H1 (cell line): Measurements from ENCODE around the gene CYYR1. TPM values are rescaled to one million over a fixed set of nuclear protein-coding genes. Genes with fewer than 3 reads are reported as not detected.

ENCODE experiments used
- CTCF ChIA-PET: fragments of 300-600 bp; sonication (Branson Sonifier 250); formaldehyde crosslinking; loops from one replicate; lab custom pipeline; 2021; ENCODE audit not compliant: partially characterized antibody; lab: Charles Lee
- POLR2A ChIA-PET: fragments of 300-600 bp; sonication (Branson Sonifier 250); formaldehyde crosslinking; loops from one replicate; lab custom pipeline; 2021; ENCODE audit warnings: inconsistent platforms; ENCODE audit not compliant: partially characterized antibody; lab: Charles Lee
- DNase-seq, 2 experiments: peaks; one replicate each; pipeline versions ENCODE4 v3.0.0 to v3.0.0-alpha.2; 2010 to 2022; ENCODE audit warnings: low spot score in 2 of 2, low read depth in 1 of 2, mixed read lengths in 1 of 2
- FAIRE-seq: peaks from 2 replicates; lab custom pipeline; 2011; peaks lifted over from hg19 to GRCh38; lab: Jason Lieb, UNC
- H2AFZ ChIP-seq: 2 replicates; pipeline ENCODE4 v1.8.1; 2012; ENCODE audit warnings: low read length, inconsistent platforms
- H2AK5ac ChIP-seq: 2 replicates; pipeline ENCODE4 v1.6.1; 2013; ENCODE audit warnings: low read depth, low read length
- H2BK120ac ChIP-seq: replicated peaks from 2 replicates; pipeline ENCODE3; 2013; ENCODE audit warnings: low read depth, low read length, inconsistent platforms
- H2BK12ac ChIP-seq: 2 replicates; pipeline ENCODE4 v1.6.1; 2013; ENCODE audit warnings: low read depth, low read length
- H2BK15ac ChIP-seq: 2 replicates; pipeline ENCODE4 v1.6.1; 2013; ENCODE audit warnings: low read length
- H2BK20ac ChIP-seq: 2 replicates; pipeline ENCODE4 v1.6.1; 2013; ENCODE audit warnings: low read length
- H2BK5ac ChIP-seq: 2 replicates; pipeline ENCODE4 v1.6.1; 2013; ENCODE audit warnings: low read depth, low read length
- H3K14ac ChIP-seq: 2 replicates; pipeline ENCODE4 v1.6.1; 2013; ENCODE audit warnings: inconsistent platforms; ENCODE audit not compliant: insufficient read length
- H3K18ac ChIP-seq: 2 replicates; pipeline ENCODE4 v1.6.1; 2013; ENCODE audit warnings: low read length; ENCODE audit errors: extremely low read depth
- H3K23ac ChIP-seq: 2 replicates; pipeline ENCODE4 v1.6.1; 2013; ENCODE audit warnings: inconsistent platforms; ENCODE audit not compliant: insufficient read length
- H3K23me2 ChIP-seq: 2 replicates; pipeline ENCODE4 v1.6.1; 2013; ENCODE audit warnings: low read depth, low read length
- H3K27ac ChIP-seq: 2 replicates; pipeline ENCODE4 v1.6.1; 2011; ENCODE audit warnings: low read depth, low read length, inconsistent platforms
- H3K27me3 ChIP-seq, 4 experiments: replicated peaks in 1 of 4; 1 replicate in 1 of 4; 2 replicates in 3 of 4; pipeline versions ENCODE4 v1.6.1 to v1.8.1; 2011 to 2013; ENCODE audit warnings: low read length in 3 of 4, mild to moderate bottlenecking in 3 of 4, inconsistent platforms in 2 of 4, mixed read lengths in 2 of 4, moderate library complexity in 1 of 4; ENCODE audit not compliant: control insufficient read depth in 3 of 4, insufficient read depth in 3 of 4; ENCODE audit errors: extremely low read depth in 1 of 4
- H3K36me3 ChIP-seq, 4 experiments: 2 replicates each; pipeline versions ENCODE4 v1.6.1 to v1.8.1; 2011 to 2013; ENCODE audit warnings: mild to moderate bottlenecking in 4 of 4, low read length in 3 of 4, moderate library complexity in 2 of 4, control low read depth in 1 of 4, inconsistent platforms in 1 of 4; ENCODE audit not compliant: insufficient read depth in 4 of 4, control insufficient read depth in 2 of 4
- H3K4ac ChIP-seq: replicated peaks from 2 replicates; pipeline ENCODE3; 2013; ENCODE audit warnings: low read length, low read depth, mixed read lengths, inconsistent platforms; ENCODE audit not compliant: insufficient read length
- H3K4me1 ChIP-seq, 4 experiments: replicated peaks in 1 of 4; 1 replicate in 1 of 4; 2 replicates in 3 of 4; pipeline versions ENCODE4 v1.6.1 to v1.8.1; 2011 to 2013; ENCODE audit warnings: low read length in 3 of 4, inconsistent platforms in 2 of 4, mixed read lengths in 1 of 4; ENCODE audit not compliant: insufficient read depth in 4 of 4, control insufficient read depth in 3 of 4
- H3K4me2 ChIP-seq, 2 experiments: 2 replicates each; pipeline versions ENCODE4 v1.6.1 to v1.8.1; 2011 to 2013; ENCODE audit warnings: low read depth in 2 of 2, low read length in 2 of 2, control low read depth in 1 of 2, inconsistent platforms in 1 of 2, mild to moderate bottlenecking in 1 of 2; ENCODE audit not compliant: insufficient read depth in 1 of 2
- H3K4me3 ChIP-seq, 4 experiments: fragments of 200-600, 300-600 bp in 1 of 4; sonication (generic), shearing (Covaris generic), sonication (Bioruptor Twin) in 1 of 4; 2 replicates each; pipeline versions ENCODE4 v1.5.1 to v1.8.1; 2011 to 2016; ENCODE audit warnings: low read length in 4 of 4, low read depth in 3 of 4, control low read depth in 2 of 4, inconsistent platforms in 2 of 4, mild to moderate bottlenecking in 2 of 4, mixed read lengths in 1 of 4, moderate library complexity in 1 of 4; ENCODE audit not compliant: insufficient read depth in 2 of 4; ENCODE audit errors: extremely low read depth in 1 of 4
- H3K56ac ChIP-seq: replicated peaks from 2 replicates; pipeline ENCODE3; 2013; ENCODE audit warnings: low read depth, mild to moderate bottlenecking, mixed read lengths, low read length, inconsistent platforms; ENCODE audit not compliant: insufficient read length
- H3K79me1 ChIP-seq: 2 replicates; pipeline ENCODE4 v1.6.1; 2013; ENCODE audit warnings: low read depth, low read length, control low read depth
- H3K79me2 ChIP-seq, 2 experiments: 2 replicates each; pipeline versions ENCODE4 v1.6.1 to v1.8.1; 2012 to 2013; ENCODE audit warnings: low read length in 2 of 2, mild to moderate bottlenecking in 2 of 2, inconsistent platforms in 1 of 2; ENCODE audit not compliant: insufficient read depth in 2 of 2, control insufficient read depth in 1 of 2
- H3K9ac ChIP-seq, 4 experiments: replicated peaks in 1 of 4; 1 replicate in 1 of 4; 2 replicates in 3 of 4; pipeline versions ENCODE4 v1.6.1 to v1.8.1; 2011 to 2013; ENCODE audit warnings: low read depth in 3 of 4, low read length in 3 of 4, control low read depth in 2 of 4, mild to moderate bottlenecking in 2 of 4, moderate library complexity in 2 of 4, inconsistent platforms in 1 of 4; ENCODE audit errors: extremely low read depth in 1 of 4
- H3K9me3 ChIP-seq, 2 experiments: 2 replicates each; pipeline versions ENCODE4 v1.6.1 to v1.8.1; 2012 to 2013; ENCODE audit warnings: mild to moderate bottlenecking in 2 of 2, moderate library complexity in 2 of 2, control low read depth in 1 of 2, inconsistent platforms in 1 of 2, low read depth in 1 of 2, low read length in 1 of 2, mixed read lengths in 1 of 2; ENCODE audit not compliant: insufficient read depth in 2 of 2
- H4K20me1 ChIP-seq, 2 experiments: replicated peaks in 1 of 2; 2 replicates each; pipeline versions ENCODE3 to v1.8.1; 2011 to 2013; ENCODE audit warnings: inconsistent platforms in 2 of 2, low read length in 2 of 2, mild to moderate bottlenecking in 1 of 2; ENCODE audit not compliant: insufficient read depth in 2 of 2, control insufficient read depth in 1 of 2
- H4K5ac ChIP-seq: 2 replicates; pipeline ENCODE4 v1.6.1; 2013; ENCODE audit warnings: low read length, low read depth, mixed read lengths, inconsistent platforms; ENCODE audit not compliant: insufficient read length
- H4K8ac ChIP-seq: 2 replicates; pipeline ENCODE4 v1.8.0; 2013; ENCODE audit warnings: mild to moderate bottlenecking, moderate library complexity, low read length, inconsistent platforms; ENCODE audit not compliant: insufficient read depth; ENCODE audit errors: extremely low read depth
- H4K91ac ChIP-seq: replicated peaks from 2 replicates; pipeline ENCODE3; 2013; ENCODE audit warnings: low read length, mixed read lengths, inconsistent platforms; ENCODE audit not compliant: insufficient read length
- ASH2L ChIP-seq: fragments of 200-600, 300-600 bp; sonication (generic); IDR thresholded peaks from one replicate; pipeline ENCODE4 v1.7.1; 2017; ENCODE audit warnings: low read length
- ATF2 ChIP-seq: IDR thresholded peaks from 2 replicates; pipeline ENCODE4 v1.6.1; 2012; ENCODE audit warnings: low read length, inconsistent platforms
- CTBP2 ChIP-seq: IDR thresholded peaks from 2 replicates; pipeline ENCODE4 v1.7.0; 2011; ENCODE audit warnings: borderline replicate concordance, mild to moderate bottlenecking, moderate library complexity, mixed read lengths, low read length; ENCODE audit not compliant: insufficient read depth, insufficient read length
- EGR1 ChIP-seq: IDR thresholded peaks from 2 replicates; pipeline ENCODE4 v1.6.1; 2011; ENCODE audit warnings: low read depth, low read length, borderline replicate concordance
- NRF1 ChIP-seq: IDR thresholded peaks from 2 replicates; pipeline ENCODE4 v1.6.1; 2011; ENCODE audit warnings: mild to moderate bottlenecking, low read depth, low read length, improper control_type of control experiment
- POLR2A ChIP-seq, 2 experiments: IDR thresholded peaks; 1 replicate in 1 of 2; 2 replicates in 1 of 2; pipeline ENCODE4 v1.6.1; 2011; ENCODE audit warnings: low read depth in 2 of 2, low read length in 2 of 2, mild to moderate bottlenecking in 2 of 2; ENCODE audit errors: control extremely low read depth in 1 of 2
- RBBP5 ChIP-seq: IDR thresholded peaks from 2 replicates; pipeline ENCODE4 v1.7.1; 2012; ENCODE audit warnings: low read depth, mild to moderate bottlenecking, inconsistent platforms, low read length, moderate library complexity, borderline replicate concordance
- SIRT6 ChIP-seq: IDR thresholded peaks from one replicate; pipeline ENCODE4 v1.7.1; 2012; ENCODE audit warnings: low read length, inconsistent platforms
- SIX5 ChIP-seq: IDR thresholded peaks from 2 replicates; pipeline ENCODE4 v1.6.1; 2011; ENCODE audit warnings: mild to moderate bottlenecking, low read depth, low read length
- SUZ12 ChIP-seq: fragments of 200-600 bp; sonication (generic); IDR thresholded peaks from 2 replicates; pipeline ENCODE4 v1.6.1; 2012; ENCODE audit warnings: mild to moderate bottlenecking, inconsistent platforms, low read length, moderate library complexity, mixed read lengths
- TBP ChIP-seq: IDR thresholded peaks from 2 replicates; pipeline ENCODE4 v1.6.1; 2011; ENCODE audit warnings: low read depth, low read length, improper control_type of control experiment
- USF2 ChIP-seq: IDR thresholded peaks from 2 replicates; pipeline ENCODE4 v1.6.1; 2011; ENCODE audit warnings: low read length, improper control_type of control experiment
- YY1 ChIP-seq: IDR thresholded peaks from 2 replicates; pipeline ENCODE4 v1.6.1; 2011; ENCODE audit warnings: low read depth, mild to moderate bottlenecking, low read length
- WGBS, 2 experiments: shearing (Covaris generic) in 1 of 2; methylation state at CpG; one replicate each; pipeline versions ENCODE4 v1.1.6 to v1.1.7; 2013 to 2015; ENCODE audit warnings: low lambda C conversion rate in 2 of 2, mixed read lengths in 2 of 2, inconsistent platforms in 1 of 2, low coverage in 1 of 2, missing lambda C conversion rate in 1 of 2; ENCODE audit not compliant: insufficient replicate concordance in 2 of 2, insufficient coverage in 1 of 2, insufficient read length in 1 of 2; ENCODE audit errors: extremely low coverage in 1 of 2, missing lambda C conversion rate in 1 of 2; 5-methylcytosine and 5-hydroxymethylcytosine counted together
- polyA plus RNA-seq, 7 experiments: library from polyadenylated mRNA; depleted of rRNA in 3 of 7; stranded (reverse) in 5 of 7; unstranded in 2 of 7; fragments of >200 nt in 5 of 7; fragments of 200-250 nt in 2 of 7; gene quantifications; 1 replicate in 5 of 7; 2 replicates in 1 of 7; 4 replicates in 1 of 7; pipeline versions ENCODE4 v1.2.1 to v1.2.3, GENCODE V29; 2011 to 2013; ENCODE audit warnings: missing spikeins in 2 of 7, mixed read lengths in 2 of 7
- total RNA-seq: library from RNA; stranded (reverse); fragmentation: NEBNext Ultra II Directional; extraction: Animal tissue kit (Norgen Biotek cat#: 25700); gene quantifications from 2 replicates; pipeline ENCODE4 v1.2.1, GENCODE V29; 2021

The CYYR1 gene
- total and polyA plus RNA-seq, 2 of the 8 experiments (the other 6 are each of a cell fraction or from before 2014, with no cell fraction given): 12.2 to 37.9 TPM

- Histone ChIP-seq H3K79me2 (no peaks in the 10 kb centered on the region), H3K79me1 (no peaks in the 10 kb centered on the region), H3K9me3 (no peaks in the 10 kb centered on the region), H4K20me1 (no peaks in the 10 kb centered on the region), H2BK12ac (no peak overlapping the region), H2AK5ac (no peak overlapping the region), H2BK120ac (no peak overlapping the region), H4K5ac (no peak overlapping the region), H3K18ac (no peak overlapping the region), H2BK5ac (no peak overlapping the region), H3K56ac (no peak overlapping the region), H4K91ac (no peak overlapping the region), H3K27ac (no peak overlapping the region), H3K4ac (no peak overlapping the region), H4K8ac (no peak overlapping the region), H3K4me1 (peaks cover 3 to 11% (median 8%) of the 10 kb centered on the region in 4 experiments; a peak in 6 of 7 replicates), H2AFZ (no peak overlapping the region), H3K14ac (no peak overlapping the region), H3K23me2 (no peaks in the 10 kb centered on the region), H3K4me3 (no peak overlapping the region), H3K9ac (no peak overlapping the region), H3K36me3 (no peaks in the 10 kb centered on the region), H3K4me2 (no peak overlapping the region), H3K23ac (no peak overlapping the region), H2BK20ac (no peak overlapping the region), H2BK15ac (no peak overlapping the region), H3K27me3 (no peaks in the 10 kb centered on the region)
- DNase-seq (no peak), FAIRE-seq (no peak)
- POLR2A ChIA-PET: no interaction called here
- CTCF ChIA-PET: no interaction called here
- 76% methylated on average over 3 of the region's 3 CpGs; no CpG with 5 or more reads in 1 of the 2 experiments for WGBS, 2 experiments
- no peak for TF ChIP-seq RBBP5
- TF ChIP-seq NRF1: no peak
- TF ChIP-seq SIRT6: no peak
- TF ChIP-seq YY1: no peak
- no peak for TF ChIP-seq ATF2
- TF ChIP-seq POLR2A (IDR thresholded peaks at IDR 0.05; ENCODE audit: control extremely low read depth in 1 of 2, low read depth in 2 of 2, low read length in 2 of 2): no peak
- no peak for TF ChIP-seq SUZ12
- TF ChIP-seq EGR1: no peak
- TF ChIP-seq SIX5: no peak
- TF ChIP-seq CTBP2: no peak
- TF ChIP-seq TBP: no peak
- TF ChIP-seq USF2: no peak
- TF ChIP-seq ASH2L: no peak
Measured at GRCh38 chr21:26515257-26515656, 57.8 kb downstream of the CYYR1 start.
